GM12878 (cell line): Measurements from ENCODE around the gene TPT1. TPM values are rescaled to one million over a fixed set of nuclear protein-coding genes. Genes with fewer than 3 reads are reported as not detected.
A peak's percentile ranks its signal among the peaks of the same experiment; 100 is the strongest.

Experiments
- ATAC-seq: fragments of 200-7000 bp; cut with Tn5 transposase; 3 replicates; pipeline ENCODE4 v1.9.1; 2020; ENCODE audit warnings: mild to moderate bottlenecking, moderate library complexity
- BruUV-seq: library from RNA; stranded (reverse); fragments of 400-500 nt; replicated peaks from 2 replicates; lab custom pipeline; 2021; lab: Mats Ljungman, UMichigan
- CTCF ChIA-PET: fragments of 300-600 bp; sonication (Branson Sonifier 250); formaldehyde crosslinking; extraction: SDS; loops from one replicate; lab custom pipeline; 2021; ENCODE audit warnings: inconsistent platforms; lab: Yijun Ruan, JAX
- POLR2A ChIA-PET: fragments of 350-600 bp; formaldehyde crosslinking; extraction: SDS; loops from one replicate; lab custom pipeline; 2021; ENCODE audit warnings: inconsistent platforms; lab: Charles Lee
- RAD21 ChIA-PET: fragments of 300-600 bp; sonication (Branson Sonifier 250); formaldehyde crosslinking; loops from one replicate; lab custom pipeline; 2023; ENCODE audit warnings: antibody characterized with exemption; ENCODE audit not compliant: unreplicated experiment; lab: Charles Lee
- SMC1A ChIA-PET: fragments of 300-600 bp; sonication (Branson Sonifier 250); formaldehyde crosslinking; loops from one replicate; lab custom pipeline; 2023; ENCODE audit not compliant: unreplicated experiment, uncharacterized antibody; lab: Charles Lee
- DNase-seq: peaks from one replicate; pipeline ENCODE4 v3.0.0-alpha.2; 2011; ENCODE audit warnings: low read depth, low spot score
- FAIRE-seq: peaks from 3 replicates; lab custom pipeline; 2011; peaks lifted over from hg19 to GRCh38; lab: Jason Lieb, UNC
- H2AFZ ChIP-seq: 2 replicates; pipeline ENCODE4 v1.6.0; 2011; ENCODE audit warnings: low read depth, low read length, control low read depth; ENCODE audit not compliant: control insufficient read depth
- H3K27ac ChIP-seq: 2 replicates; pipeline ENCODE4 v1.5.1; 2011; ENCODE audit warnings: control low read depth; ENCODE audit not compliant: control insufficient read depth, insufficient read depth
- H3K27me3 ChIP-seq, 2 experiments: replicated peaks in 1 of 2; 2 replicates each; pipeline versions ENCODE4 v1.6.0 to v1.6.1; 2011; ENCODE audit warnings: low read length in 1 of 2; ENCODE audit not compliant: control insufficient read depth in 2 of 2, insufficient read depth in 2 of 2
- H3K36me3 ChIP-seq, 2 experiments: 2 replicates each; pipeline ENCODE4 v1.5.1; 2011; ENCODE audit warnings: low read length in 1 of 2; ENCODE audit not compliant: control insufficient read depth in 2 of 2, insufficient read depth in 2 of 2
- H3K4me1 ChIP-seq: 2 replicates; pipeline ENCODE4 v1.6.1; 2011; ENCODE audit warnings: mild to moderate bottlenecking, low read length, moderate library complexity, mixed read lengths; ENCODE audit not compliant: control insufficient read depth, insufficient read depth
- H3K4me2 ChIP-seq: 2 replicates; pipeline ENCODE4 v1.6.0; 2011; ENCODE audit warnings: control low read depth; ENCODE audit not compliant: control insufficient read depth, insufficient read depth
- H3K4me3 ChIP-seq: fragments of 200-600 bp; sonication (generic); 2 replicates; pipeline ENCODE4 v1.5.1; 2016
- H3K79me2 ChIP-seq: 2 replicates; pipeline ENCODE4 v1.6.0; 2011; ENCODE audit warnings: low read length; ENCODE audit not compliant: control insufficient read depth, insufficient read depth
- H3K9ac ChIP-seq: 2 replicates; pipeline ENCODE4 v1.8.0; 2011; ENCODE audit warnings: low read length, control low read depth, mixed read lengths; ENCODE audit not compliant: control insufficient read depth, insufficient read depth
- H3K9me3 ChIP-seq: replicated peaks from 3 replicates; pipeline ENCODE4 v1.5.1; 2011; ENCODE audit warnings: mild to moderate bottlenecking, low read length; ENCODE audit not compliant: control insufficient read depth, insufficient read depth
- H4K20me1 ChIP-seq: 2 replicates; pipeline ENCODE4 v1.6.0; 2011; ENCODE audit not compliant: control insufficient read depth, insufficient read depth
- BMI1 ChIP-seq: fragments of 450-650 bp; IDR thresholded peaks from 2 replicates; pipeline ENCODE4 v1.6.1; 2016; ENCODE audit warnings: mild to moderate bottlenecking, moderate library complexity, borderline replicate concordance
- BRCA1 ChIP-seq: IDR thresholded peaks from 2 replicates; pipeline ENCODE4 v1.6.1; 2011; ENCODE audit warnings: low read depth, low read length, improper control_type of control experiment
- CBX3 ChIP-seq: fragments of 200-600 bp; sonication (generic); IDR thresholded peaks from 2 replicates; pipeline ENCODE4 v1.6.1; 2016; ENCODE audit warnings: low read depth, borderline replicate concordance
- EZH2 ChIP-seq: IDR thresholded peaks from 2 replicates; pipeline ENCODE4 v1.6.1; 2012; ENCODE audit warnings: low read depth, mild to moderate bottlenecking, control low read depth, inconsistent platforms, low read length, borderline replicate concordance; ENCODE audit not compliant: control insufficient read depth
- HCFC1 ChIP-seq: fragments of 150-350 bp; IDR thresholded peaks from 2 replicates; pipeline ENCODE4 v1.6.1; 2014; ENCODE audit warnings: low read length
- HDGF ChIP-seq: fragments of 450-650 bp; IDR thresholded peaks from 2 replicates; pipeline ENCODE4 v1.6.1; 2016; ENCODE audit warnings: antibody characterized with exemption
- IKZF1 ChIP-seq: fragments of 450-650 bp; conservative IDR thresholded peaks from 2 replicates; pipeline ENCODE4 v1.6.1; 2017; ENCODE audit warnings: antibody characterized with exemption, mild to moderate bottlenecking
- KAT2A ChIP-seq: conservative IDR thresholded peaks from 2 replicates; pipeline ENCODE4 v1.6.1; 2011; ENCODE audit warnings: low read depth, low read length; ENCODE audit not compliant: control insufficient read depth
- NFIC ChIP-seq: IDR thresholded peaks from 2 replicates; pipeline ENCODE4 v1.6.1; 2012; ENCODE audit warnings: low read depth, mild to moderate bottlenecking, inconsistent platforms, low read length, moderate library complexity
- PAX8 ChIP-seq: fragments of 450-650 bp; IDR thresholded peaks from 2 replicates; pipeline ENCODE4 v1.6.1; 2017; ENCODE audit warnings: mild to moderate bottlenecking, moderate library complexity
- RELA ChIP-seq: fragments of 450-650 bp; IDR thresholded peaks from 2 replicates; pipeline ENCODE4 v1.8.0; 2014; ENCODE audit warnings: borderline replicate concordance; ENCODE audit not compliant: partially characterized antibody
- SMAD1 ChIP-seq: fragments of 450-650 bp; IDR thresholded peaks from 2 replicates; pipeline ENCODE4 v1.6.1; 2018; ENCODE audit warnings: mild to moderate bottlenecking, low read depth; ENCODE audit not compliant: partially characterized antibody
- SP1 ChIP-seq: IDR thresholded peaks from one replicate; pipeline ENCODE4 v1.6.1; 2011; ENCODE audit warnings: low read depth, low read length
- STAT1 ChIP-seq: fragments of 450-650 bp; conservative IDR thresholded peaks from 2 replicates; pipeline ENCODE4 v1.6.1; 2014; ENCODE audit warnings: antibody characterized with exemption, mild to moderate bottlenecking
- TAF1 ChIP-seq: IDR thresholded peaks from 2 replicates; pipeline ENCODE4 v1.6.1; 2011; ENCODE audit warnings: mild to moderate bottlenecking, low read depth, low read length, borderline replicate concordance
- YBX1 ChIP-seq: fragments of 450-650 bp; IDR thresholded peaks from 2 replicates; pipeline ENCODE4 v1.6.1; 2016; ENCODE audit warnings: antibody characterized with exemption
- in situ Hi-C: fragments of 300-500 bp; cut with MboI; formaldehyde crosslinking; loops from 9 replicates; pipeline ENCODE4 v1.14.3; 2018; ENCODE audit warnings: mixed read lengths
- intact Hi-C: fragments of 100-400 bp; cut with micrococcal nuclease; formaldehyde crosslinking; loops from one replicate; pipeline ENCODE4 v1.14.2; 2022; ENCODE audit not compliant: unreplicated experiment
- polyA plus RNA-seq, 11 experiments: library from polyadenylated mRNA; depleted of rRNA in 4 of 11; unstranded in 6 of 11; stranded (reverse) in 5 of 11; fragments of >200 nt; fragmentation: Nextera tagmentation in 4 of 11; fragmentation: Illumina TruSeq in 1 of 11; extraction: Ambion mirVana in 4 of 11; extraction: Trizol in 1 of 11; gene quantifications; 1 replicate in 1 of 11; 2 replicates in 10 of 11; pipeline versions ENCODE4 v1.2.1 to v1.2.3, GENCODE V29; 2011 to 2016; ENCODE audit warnings: inconsistent platforms in 2 of 11, missing spikeins in 2 of 11, low read depth in 1 of 11
- total RNA-seq, 4 experiments: library from RNA; depleted of rRNA in 3 of 4; stranded (reverse); fragments of >200 nt in 3 of 4; fragmentation: Illumina TruSeq in 1 of 4; extraction: Trizol in 1 of 4; gene quantifications; 2 replicates each; pipeline versions ENCODE4 v1.2.1 to v1.2.3, GENCODE V29; 2013 to 2021
- TF ChIP-seq, protein P1 (sequence below): IDR thresholded peaks from 2 replicates; pipeline ENCODE4 v1.6.1; 2012; ENCODE audit warnings: low read depth, low read length, improper control_type of control experiment
- TF ChIP-seq, protein P2 (sequence below): IDR thresholded peaks from 2 replicates; pipeline ENCODE4 v1.6.1; 2012; ENCODE audit warnings: low read depth, low read length, improper control_type of control experiment
- TF ChIP-seq, protein P3 (sequence below): IDR thresholded peaks from 2 replicates; pipeline ENCODE4 v1.6.1; 2012; ENCODE audit warnings: mild to moderate bottlenecking, low read depth, low read length
- TF ChIP-seq, protein P4 (sequence below): fragments of 450-650 bp; IDR thresholded peaks from 2 replicates; pipeline ENCODE4 v1.6.1; 2016; ENCODE audit warnings: mild to moderate bottlenecking

TPT1 gene
- total and polyA plus RNA-seq, 10 of the 15 experiments (the other 5 are each of a cell fraction or from before 2014, with no cell fraction given) = 1,038 to 5,925 (median 2,336) TPM

DNA sequence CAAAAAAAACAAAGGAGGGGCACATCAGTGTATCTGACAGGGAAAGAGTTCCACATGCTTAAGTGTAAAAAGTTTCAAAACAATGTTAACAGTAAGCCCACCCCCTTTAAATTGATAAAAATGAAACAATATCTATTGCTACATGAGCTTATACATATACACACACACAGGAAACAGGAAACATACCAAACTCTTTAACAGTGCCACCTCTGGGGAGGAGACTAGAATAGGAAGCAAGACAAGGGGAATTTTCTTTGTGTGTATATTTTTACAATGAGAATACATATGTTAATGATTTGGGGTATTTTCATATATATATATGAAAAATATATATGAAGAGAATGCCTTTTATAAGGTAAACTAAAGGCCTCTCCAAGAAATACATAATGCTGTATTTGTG lies 44.7 kb downstream of the TPT1 start:
- Histone ChIP-seq H3K4me1 (no peaks in the 10 kb centered on the region; the same call in 1 of the 2 replicates), H4K20me1 (no peaks in the 10 kb centered on the region), H3K4me2 (no peak overlapping the region), H3K27me3 (no peaks in the 10 kb centered on the region), H3K4me3 (no peak overlapping the region), H2AFZ (no peak overlapping the region), H3K27ac (no peak overlapping the region), H3K79me2 (no peaks in the 10 kb centered on the region), H3K36me3 (no peaks in the 10 kb centered on the region), H3K9me3 (no peaks in the 10 kb centered on the region), H3K9ac (no peak overlapping the region)
- RAD21 ChIA-PET = interaction anchor here (0.7 kb wide), 1 partner anchor 12 kb away, joined by 3 read pairs; no protein-coding TSS in a partner anchor
- ATAC-seq (peak; percentile 56), DNase-seq (no peak), FAIRE-seq (no peak)
- SMC1A ChIA-PET = no interaction called here
- CTCF ChIA-PET = interaction anchor here (0.6 to 1.3 kb wide), 4 partner anchors 11 to 249 kb away, joined by 3 to 5 read pairs (median 3); no protein-coding TSS in a partner anchor
- TF ChIP-seq PAX8 = no peak
- no peak for TF ChIP-seq IKZF1
- TF ChIP-seq SMAD1 = no peak
- no peak for TF ChIP-seq BRCA1
- TF ChIP-seq BMI1 = no peak
- TF ChIP-seq STAT1 = no peak
- no peak for TF ChIP-seq NFIC
- no peak for TF ChIP-seq RELA
- no peak for TF ChIP-seq TAF1
- TF ChIP-seq SP1 = no peak
- TF ChIP-seq, protein P1, sequence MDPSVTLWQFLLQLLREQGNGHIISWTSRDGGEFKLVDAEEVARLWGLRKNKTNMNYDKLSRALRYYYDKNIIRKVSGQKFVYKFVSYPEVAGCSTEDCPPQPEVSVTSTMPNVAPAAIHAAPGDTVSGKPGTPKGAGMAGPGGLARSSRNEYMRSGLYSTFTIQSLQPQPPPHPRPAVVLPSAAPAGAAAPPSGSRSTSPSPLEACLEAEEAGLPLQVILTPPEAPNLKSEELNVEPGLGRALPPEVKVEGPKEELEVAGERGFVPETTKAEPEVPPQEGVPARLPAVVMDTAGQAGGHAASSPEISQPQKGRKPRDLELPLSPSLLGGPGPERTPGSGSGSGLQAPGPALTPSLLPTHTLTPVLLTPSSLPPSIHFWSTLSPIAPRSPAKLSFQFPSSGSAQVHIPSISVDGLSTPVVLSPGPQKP = no peak
- no peak for TF ChIP-seq KAT2A
- no peak for TF ChIP-seq EZH2
- TF ChIP-seq, protein P2, sequence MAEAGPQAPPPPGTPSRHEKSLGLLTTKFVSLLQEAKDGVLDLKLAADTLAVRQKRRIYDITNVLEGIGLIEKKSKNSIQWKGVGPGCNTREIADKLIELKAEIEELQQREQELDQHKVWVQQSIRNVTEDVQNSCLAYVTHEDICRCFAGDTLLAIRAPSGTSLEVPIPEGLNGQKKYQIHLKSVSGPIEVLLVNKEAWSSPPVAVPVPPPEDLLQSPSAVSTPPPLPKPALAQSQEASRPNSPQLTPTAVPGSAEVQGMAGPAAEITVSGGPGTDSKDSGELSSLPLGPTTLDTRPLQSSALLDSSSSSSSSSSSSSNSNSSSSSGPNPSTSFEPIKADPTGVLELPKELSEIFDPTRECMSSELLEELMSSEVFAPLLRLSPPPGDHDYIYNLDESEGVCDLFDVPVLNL = no peak
- no peak for TF ChIP-seq CBX3
- TF ChIP-seq HDGF = no peak
- TF ChIP-seq, protein P3, sequence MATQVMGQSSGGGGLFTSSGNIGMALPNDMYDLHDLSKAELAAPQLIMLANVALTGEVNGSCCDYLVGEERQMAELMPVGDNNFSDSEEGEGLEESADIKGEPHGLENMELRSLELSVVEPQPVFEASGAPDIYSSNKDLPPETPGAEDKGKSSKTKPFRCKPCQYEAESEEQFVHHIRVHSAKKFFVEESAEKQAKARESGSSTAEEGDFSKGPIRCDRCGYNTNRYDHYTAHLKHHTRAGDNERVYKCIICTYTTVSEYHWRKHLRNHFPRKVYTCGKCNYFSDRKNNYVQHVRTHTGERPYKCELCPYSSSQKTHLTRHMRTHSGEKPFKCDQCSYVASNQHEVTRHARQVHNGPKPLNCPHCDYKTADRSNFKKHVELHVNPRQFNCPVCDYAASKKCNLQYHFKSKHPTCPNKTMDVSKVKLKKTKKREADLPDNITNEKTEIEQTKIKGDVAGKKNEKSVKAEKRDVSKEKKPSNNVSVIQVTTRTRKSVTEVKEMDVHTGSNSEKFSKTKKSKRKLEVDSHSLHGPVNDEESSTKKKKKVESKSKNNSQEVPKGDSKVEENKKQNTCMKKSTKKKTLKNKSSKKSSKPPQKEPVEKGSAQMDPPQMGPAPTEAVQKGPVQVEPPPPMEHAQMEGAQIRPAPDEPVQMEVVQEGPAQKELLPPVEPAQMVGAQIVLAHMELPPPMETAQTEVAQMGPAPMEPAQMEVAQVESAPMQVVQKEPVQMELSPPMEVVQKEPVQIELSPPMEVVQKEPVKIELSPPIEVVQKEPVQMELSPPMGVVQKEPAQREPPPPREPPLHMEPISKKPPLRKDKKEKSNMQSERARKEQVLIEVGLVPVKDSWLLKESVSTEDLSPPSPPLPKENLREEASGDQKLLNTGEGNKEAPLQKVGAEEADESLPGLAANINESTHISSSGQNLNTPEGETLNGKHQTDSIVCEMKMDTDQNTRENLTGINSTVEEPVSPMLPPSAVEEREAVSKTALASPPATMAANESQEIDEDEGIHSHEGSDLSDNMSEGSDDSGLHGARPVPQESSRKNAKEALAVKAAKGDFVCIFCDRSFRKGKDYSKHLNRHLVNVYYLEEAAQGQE = no peak
- no peak for TF ChIP-seq HCFC1
- TF ChIP-seq YBX1 = no peak
- TF ChIP-seq, protein P4, sequence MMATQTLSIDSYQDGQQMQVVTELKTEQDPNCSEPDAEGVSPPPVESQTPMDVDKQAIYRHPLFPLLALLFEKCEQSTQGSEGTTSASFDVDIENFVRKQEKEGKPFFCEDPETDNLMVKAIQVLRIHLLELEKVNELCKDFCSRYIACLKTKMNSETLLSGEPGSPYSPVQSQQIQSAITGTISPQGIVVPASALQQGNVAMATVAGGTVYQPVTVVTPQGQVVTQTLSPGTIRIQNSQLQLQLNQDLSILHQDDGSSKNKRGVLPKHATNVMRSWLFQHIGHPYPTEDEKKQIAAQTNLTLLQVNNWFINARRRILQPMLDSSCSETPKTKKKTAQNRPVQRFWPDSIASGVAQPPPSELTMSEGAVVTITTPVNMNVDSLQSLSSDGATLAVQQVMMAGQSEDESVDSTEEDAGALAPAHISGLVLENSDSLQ = no peak; the same call in 1 of the 2 replicates
- in situ Hi-C loops = no loop called here
- BruUV-seq = no TSS peak
- intact Hi-C loops = no loop called here
- POLR2A ChIA-PET = no interaction called here
